COR-L47 (cell line): ENCODE measurements around the gene CCDC18.

Experiments used
- DNase-seq: peaks from one replicate; lab custom pipeline; 2025; lab: John Stamatoyannopoulos, UW

The CCDC18 gene

GRCh38 chr1:93317207-93317606 lies 136.7 kb downstream of the CCDC18 start:
- no peak for DNase-seq

- DNase-seq = no peak
Measured at GRCh38 chr1:93317943-93318342, 137.4 kb downstream of the CCDC18 start.

- DNase-seq = no peak
Measured at GRCh38 chr1:93321720-93322119, 141.2 kb downstream of the CCDC18 start.

GRCh38 chr1:93322349-93322748 lies 141.8 kb downstream of the CCDC18 start:
- DNase-seq = no peak

GRCh38 chr1:93323185-93323820 lies 142.8 kb downstream of the CCDC18 start:
- no peak for DNase-seq

- DNase-seq = no peak
Measured at GRCh38 chr1:93324486-93325464, 144.3 kb downstream of the CCDC18 start.
